K562 (cell line): ENCODE measurements around the gene ATP9A. TPM values are rescaled to one million over a fixed set of nuclear protein-coding genes. Genes with fewer than 3 reads are reported as not detected.

Experiments used
- ATAC-seq: fragments of 200-7000 bp; cut with Tn5 transposase; 3 replicates; pipeline ENCODE4 v1.9.1; 2020; ENCODE audit warnings: moderate library complexity
- BruUV-seq: library from RNA; stranded (reverse); fragments of 400-500 nt; replicated peaks from 2 replicates; lab custom pipeline; 2021; lab: Mats Ljungman, UMichigan
- CTCF ChIA-PET: fragments of 300-600 bp; formaldehyde crosslinking; extraction: SDS; loops from one replicate; lab custom pipeline; 2021; ENCODE audit warnings: low intra/inter-chr PET ratio; lab: Yijun Ruan, JAX
- POLR2A ChIA-PET: fragments of 300-600, 350-650 bp; sonication (Branson Sonifier 250); formaldehyde crosslinking; extraction: SDS; loops from one replicate; lab custom pipeline; 2021; ENCODE audit warnings: antibody characterized with exemption, inconsistent platforms; lab: Yijun Ruan, JAX
- DNase-seq, 4 experiments: peaks; one replicate each; pipeline versions ENCODE4 v3.0.0 to v3.0.0-alpha.2; 2011 to 2018; ENCODE audit warnings: low spot score in 3 of 4, mixed read lengths in 3 of 4; ENCODE audit errors: extremely low read depth in 1 of 4
- FAIRE-seq: peaks from 2 replicates; lab custom pipeline; 2011; peaks lifted over from hg19 to GRCh38; lab: Jason Lieb, UNC
- H2AFZ ChIP-seq: 2 replicates; pipeline ENCODE4 v1.6.0; 2011; ENCODE audit warnings: low read depth, low read length, control low read depth, inconsistent platforms
- H3K27ac ChIP-seq: fragments of 200-600 bp; 3 replicates; pipeline ENCODE4 v1.8.0; 2011; ENCODE audit warnings: low read depth, mild to moderate bottlenecking, control low read depth, inconsistent platforms, low read length, moderate library complexity, mixed read lengths; ENCODE audit errors: extremely low read depth
- H3K27me3 ChIP-seq, 2 experiments: fragments of 300-600 bp in 1 of 2; 2 replicates in 1 of 2; 3 replicates in 1 of 2; pipeline versions ENCODE4 v1.6.0 to v1.8.0; 2011; ENCODE audit warnings: inconsistent platforms in 2 of 2, low read length in 2 of 2, mild to moderate bottlenecking in 1 of 2, mixed read lengths in 1 of 2, moderate library complexity in 1 of 2; ENCODE audit not compliant: control insufficient read depth in 2 of 2, insufficient read depth in 2 of 2
- H3K36me3 ChIP-seq: fragments of 300-600 bp; 3 replicates; pipeline ENCODE4 v1.8.0; 2011; ENCODE audit warnings: mild to moderate bottlenecking, low read length, inconsistent platforms; ENCODE audit not compliant: control insufficient read depth, insufficient read depth
- H3K4me1 ChIP-seq, 2 experiments: fragments of 200-600 bp in 1 of 2; replicated peaks in 1 of 2; 2 replicates in 1 of 2; 3 replicates in 1 of 2; pipeline versions ENCODE4 v1.5.1 to v1.8.0; 2011; ENCODE audit warnings: inconsistent platforms in 2 of 2, low read length in 2 of 2, mild to moderate bottlenecking in 1 of 2, mixed read lengths in 1 of 2, moderate library complexity in 1 of 2; ENCODE audit not compliant: control insufficient read depth in 2 of 2, insufficient read depth in 2 of 2
- H3K4me2 ChIP-seq: 2 replicates; pipeline ENCODE4 v1.6.1; 2011; ENCODE audit warnings: low read length, control low read depth, inconsistent platforms, mixed read lengths; ENCODE audit not compliant: insufficient read depth
- H3K4me3 ChIP-seq: fragments of 200-600 bp; sonication (generic), shearing (Covaris generic); 2 replicates; pipeline ENCODE4 v1.5.1; 2016; ENCODE audit warnings: control low read depth, inconsistent platforms
- H3K79me2 ChIP-seq: fragments of 200-600 bp; 3 replicates; pipeline ENCODE4 v1.8.0; 2011; ENCODE audit warnings: low read length, inconsistent platforms; ENCODE audit not compliant: control insufficient read depth, insufficient read depth
- H3K9ac ChIP-seq, 2 experiments: 2 replicates each; pipeline versions ENCODE4 v1.6.0 to v1.6.1; 2011; ENCODE audit warnings: low read depth in 2 of 2, low read length in 2 of 2, control low read depth in 1 of 2, inconsistent platforms in 1 of 2, mild to moderate bottlenecking in 1 of 2, mixed read lengths in 1 of 2; ENCODE audit not compliant: insufficient read depth in 1 of 2
- H3K9me1 ChIP-seq: one replicate; pipeline ENCODE4 v1.6.0; 2011; ENCODE audit warnings: inconsistent platforms, mild to moderate bottlenecking, low read length, moderate library complexity; ENCODE audit not compliant: control insufficient read depth, insufficient read depth
- H3K9me3 ChIP-seq: replicated peaks from 2 replicates; pipeline ENCODE4 v1.5.1; 2011; ENCODE audit warnings: low read depth, low read length, inconsistent platforms; ENCODE audit not compliant: control insufficient read depth, insufficient read depth
- H4K20me1 ChIP-seq: replicated peaks from 2 replicates; pipeline ENCODE4 v1.6.1; 2011; ENCODE audit warnings: low read length, inconsistent platforms, mixed read lengths; ENCODE audit not compliant: control insufficient read depth, insufficient read depth
- BRD4 ChIP-seq: fragments of 200-600 bp; sonication (generic); IDR thresholded peaks from 2 replicates; pipeline ENCODE4 v1.6.1; 2017; ENCODE audit warnings: inconsistent platforms
- DMBX1 ChIP-seq: fragments of 250-450 bp; sonication (Bioruptor Pico); IDR thresholded peaks from 2 replicates; pipeline ENCODE4 v1.8.0; 2022; ENCODE audit warnings: inconsistent platforms, mild to moderate bottlenecking, moderate library complexity, borderline replicate concordance
- E4F1 ChIP-seq: fragments of 250-450 bp; sonication (Bioruptor Pico); IDR thresholded peaks from 2 replicates; pipeline ENCODE4 v1.5.0; 2021; ENCODE audit warnings: mild to moderate bottlenecking, borderline replicate concordance
- MLX ChIP-seq, 2 experiments: fragments of 450-650 bp in 1 of 2; sonication (generic) in 1 of 2; formaldehyde crosslinking; conservative IDR thresholded peaks; 2 replicates each; pipeline versions ENCODE4 v1.4.0 to v1.8.1; 2020 to 2022; ENCODE audit warnings: mild to moderate bottlenecking in 1 of 2, missing genetic modification reagents in 1 of 2
- PCBP1 ChIP-seq: fragments of 200-400 bp; formaldehyde crosslinking; IDR thresholded peaks from 2 replicates; pipeline ENCODE4 v1.6.1; 2018; ENCODE audit warnings: mild to moderate bottlenecking, low read depth, low read length; ENCODE audit not compliant: poor library complexity, severe bottlenecking
- PHF8 ChIP-seq: fragments of 200-600 bp; sonication (generic); IDR thresholded peaks from 2 replicates; pipeline ENCODE4 v1.6.1; 2012; ENCODE audit warnings: mixed run types, mild to moderate bottlenecking, inconsistent platforms, low read length, moderate library complexity, borderline replicate concordance
- RNF219 ChIP-seq: fragments of 250-450 bp; sonication (Bioruptor Pico); IDR thresholded peaks from 2 replicates; pipeline ENCODE4 v1.5.0; 2022; ENCODE audit warnings: mild to moderate bottlenecking
- SRSF7 ChIP-seq: fragments of 200-400 bp; formaldehyde crosslinking; optimal IDR thresholded peaks from 2 replicates; pipeline ENCODE3; 2017; ENCODE audit warnings: mild to moderate bottlenecking, low read depth, low read length
- ZEB2 ChIP-seq: fragments of 450-650 bp; IDR thresholded peaks from 2 replicates; pipeline ENCODE4 v1.6.1; 2016
- ZNF583 ChIP-seq: fragments of 250-450 bp; sonication (Bioruptor Pico); IDR thresholded peaks from 2 replicates; pipeline ENCODE4 v1.4.0; 2020
- WGBS: fragments of 100-300 bp; shearing (Covaris generic); methylation state at CpG from one replicate; pipeline ENCODE4 v1.1.6; 2016; ENCODE audit warnings: low coverage, mixed read lengths; ENCODE audit not compliant: insufficient coverage; ENCODE audit errors: missing lambda C conversion rate; 5-methylcytosine and 5-hydroxymethylcytosine counted together
- in situ Hi-C: fragments of 300-500 bp; cut with MboI; formaldehyde crosslinking; loops from 4 replicates; pipeline ENCODE4 v1.15.0; 2018; ENCODE audit warnings: inconsistent platforms, mixed read lengths
- intact Hi-C: fragments of 100-400 bp; cut with micrococcal nuclease; formaldehyde crosslinking; loops from 2 replicates; pipeline ENCODE4 v1.14.2; 2022
- polyA plus RNA-seq, 8 experiments: library from polyadenylated mRNA; depleted of rRNA in 4 of 8; stranded (reverse) in 5 of 8; unstranded in 3 of 8; fragments of >200 nt; fragmentation: Nextera tagmentation in 2 of 8; fragmentation: Illumina TruSeq in 1 of 8; extraction: Ambion mirVana in 2 of 8; extraction: Trizol in 1 of 8; gene quantifications; 2 replicates each; pipeline versions ENCODE4 v1.2.1 to v1.2.3, GENCODE V29; 2011 to 2014; ENCODE audit warnings: inconsistent platforms in 1 of 8, missing spikeins in 1 of 8
- total RNA-seq, 7 experiments: library from RNA; depleted of rRNA in 6 of 7; stranded (reverse); fragments of >200 nt in 6 of 7; fragmentation: Illumina TruSeq in 2 of 7; extraction: Trizol in 2 of 7; gene quantifications; 2 replicates each; pipeline versions ENCODE4 v1.2.1 to v1.2.3, GENCODE V29; 2011 to 2021; ENCODE audit warnings: low replicate concordance in 1 of 7
- TF ChIP-seq, protein P1 (sequence below): fragments of 250-450 bp; sonication (Bioruptor Pico); IDR thresholded peaks from 2 replicates; pipeline ENCODE4 v1.4.0; 2020; ENCODE audit warnings: borderline replicate concordance
- TF ChIP-seq, protein P2 (sequence below): sonication (generic); formaldehyde crosslinking; IDR thresholded peaks from 2 replicates; pipeline ENCODE4 v1.8.0; 2022; ENCODE audit warnings: mild to moderate bottlenecking, missing genetic modification reagents, borderline replicate concordance

Gene ATP9A
- total and polyA plus RNA-seq, 9 of the 15 experiments (the other 6 are each of a cell fraction or from before 2014, with no cell fraction given) = 0.18 to 0.62 (median 0.29) TPM

GRCh38 chr20:51592564-51592963 is 175.6 kb downstream of the ATP9A start:
- Histone ChIP-seq H3K9me3 (no peaks in the 10 kb centered on the region; the same call in 1 of the 2 replicates), H4K20me1 (no peaks in the 10 kb centered on the region), H3K27me3 (no peaks in the 10 kb centered on the region), H3K4me1 (peaks cover 0 to 9% of the 10 kb centered on the region in 2 experiments; a peak in 2 of 5 replicates), H3K27ac (no peak overlapping the region), H3K4me3 (no peak overlapping the region), H3K9ac (no peak overlapping the region), H3K9me1 (no peaks in the 10 kb centered on the region), H3K36me3 (no peaks in the 10 kb centered on the region), H3K4me2 (no peak overlapping the region), H3K79me2 (no peaks in the 10 kb centered on the region), H2AFZ (no peak overlapping the region)
- ChIA-PET CTCF (no interaction called here), POLR2A (no interaction called here)
- no TSS peak for BruUV-seq
- in situ Hi-C loops (no loop called here), intact Hi-C loops (no loop called here)
- ATAC-seq (no peak), DNase-seq (no peak), FAIRE-seq (no peak)
- 35% methylated on average over 6 of the region's 8 CpGs for WGBS
- TF ChIP-seq DMBX1 (CRISPR knock-in tag) (no peak), E4F1 (CRISPR knock-in tag) (no peak), BRD4 (no peak), ZEB2 (no peak), RNF219 (CRISPR knock-in tag) (no peak), PHF8 (no peak), PCBP1 (no peak), MLX (CRISPR knock-in tag; conservative IDR thresholded peaks at IDR 0.05) (no peak), SRSF7 (no peak), ZNF583 (CRISPR knock-in tag) (no peak)
- TF ChIP-seq, protein P1, sequence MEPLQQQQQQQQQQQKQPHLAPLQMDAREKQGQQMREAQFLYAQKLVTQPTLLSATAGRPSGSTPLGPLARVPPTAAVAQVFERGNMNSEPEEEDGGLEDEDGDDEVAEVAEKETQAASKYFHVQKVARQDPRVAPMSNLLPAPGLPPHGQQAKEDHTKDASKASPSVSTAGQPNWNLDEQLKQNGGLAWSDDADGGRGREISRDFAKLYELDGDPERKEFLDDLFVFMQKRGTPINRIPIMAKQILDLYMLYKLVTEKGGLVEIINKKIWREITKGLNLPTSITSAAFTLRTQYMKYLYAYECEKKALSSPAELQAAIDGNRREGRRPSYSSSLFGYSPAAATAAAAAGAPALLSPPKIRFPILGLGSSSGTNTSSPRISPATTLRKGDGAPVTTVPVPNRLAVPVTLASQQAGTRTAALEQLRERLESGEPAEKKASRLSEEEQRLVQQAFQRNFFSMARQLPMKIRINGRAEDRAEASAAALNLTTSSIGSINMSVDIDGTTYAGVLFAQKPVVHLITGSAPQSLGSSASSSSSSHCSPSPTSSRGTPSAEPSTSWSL (CRISPR knock-in tag) = no peak
- TF ChIP-seq, protein P2, sequence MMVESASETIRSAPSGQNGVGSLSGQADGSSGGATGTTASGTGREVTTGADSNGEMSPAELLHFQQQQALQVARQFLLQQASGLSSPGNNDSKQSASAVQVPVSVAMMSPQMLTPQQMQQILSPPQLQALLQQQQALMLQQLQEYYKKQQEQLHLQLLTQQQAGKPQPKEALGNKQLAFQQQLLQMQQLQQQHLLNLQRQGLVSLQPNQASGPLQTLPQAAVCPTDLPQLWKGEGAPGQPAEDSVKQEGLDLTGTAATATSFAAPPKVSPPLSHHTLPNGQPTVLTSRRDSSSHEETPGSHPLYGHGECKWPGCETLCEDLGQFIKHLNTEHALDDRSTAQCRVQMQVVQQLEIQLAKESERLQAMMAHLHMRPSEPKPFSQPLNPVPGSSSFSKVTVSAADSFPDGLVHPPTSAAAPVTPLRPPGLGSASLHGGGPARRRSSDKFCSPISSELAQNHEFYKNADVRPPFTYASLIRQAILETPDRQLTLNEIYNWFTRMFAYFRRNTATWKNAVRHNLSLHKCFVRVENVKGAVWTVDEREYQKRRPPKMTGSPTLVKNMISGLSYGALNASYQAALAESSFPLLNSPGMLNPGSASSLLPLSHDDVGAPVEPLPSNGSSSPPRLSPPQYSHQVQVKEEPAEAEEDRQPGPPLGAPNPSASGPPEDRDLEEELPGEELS (CRISPR knock-in tag) = no peak
